Mucosa of descending colon (tissue), 3 donors: ENCODE data around the gene AMZ1. TPM values are rescaled to one million over a fixed set of nuclear protein-coding genes. Genes with fewer than 3 reads are reported as not detected.
"Not testable (repeated sequence)": the region's sequence is repeated elsewhere in the genome, so short reads cannot be mapped to it uniquely, and the experiment has no call there.

Experiments
- ATAC-seq: fragments of 200-7000 bp; cut with Tn5 transposase; one replicate; pipeline ENCODE4 v1.9.1; 2020; ENCODE audit warnings: mild to moderate bottlenecking, moderate library complexity
- DNase-seq, 3 donors: peaks; one replicate each; pipeline ENCODE4 v3.0.0-alpha.2; 2020
- H3K36me3 ChIP-seq: fragments of 200-600 bp; one replicate; pipeline ENCODE4 v1.8.0; 2021; ENCODE audit warnings: low read depth, mild to moderate bottlenecking
- H3K4me1 ChIP-seq: fragments of 200-600 bp; one replicate; pipeline ENCODE4 v1.8.0; 2021; ENCODE audit warnings: low read depth, mild to moderate bottlenecking
- H3K4me3 ChIP-seq: fragments of 200-600 bp; one replicate; pipeline ENCODE4 v1.8.0; 2021; ENCODE audit warnings: mild to moderate bottlenecking
- H3K9me3 ChIP-seq: fragments of 200-600 bp; one replicate; pipeline ENCODE4 v1.8.0; 2021; ENCODE audit warnings: mild to moderate bottlenecking
- intact Hi-C, 2 donors: fragments of 100-400 bp; cut with DNase I in 1 of 2; cut with micrococcal nuclease in 1 of 2; formaldehyde crosslinking; loops; one replicate each; pipeline versions ENCODE4 v1.11.0 to v1.11.1; 2022; cut with DNase I, micrococcal nuclease
- total RNA-seq, 3 donors: library from RNA; stranded (reverse); fragmentation: NEBNext Ultra II Directional in 2 of 3; extraction: Animal tissue kit (Norgen Biotek cat#: 25700) in 2 of 3; gene quantifications; one replicate each; pipeline versions ENCODE4 v1.2.1 to v1.2.4, GENCODE V29; 2021 to 2023
- TF ChIP-seq, protein P1 (sequence below): fragments of 200-600 bp; IDR thresholded peaks from one replicate; pipeline ENCODE4 v1.8.0; 2022; ENCODE audit warnings: antibody characterized with exemption, mild to moderate bottlenecking
- donor health status: DM: no; HTN: no; CAD: no; lungs with moderate emphysema.
- donor health status: DM: no; HTN: no; CAD: no.
- donor health status: DM: no; HTN: yes; CAD: no.

AMZ1 gene
- total RNA-seq, 3 donors from 2014 or later, result 0.61 to 1.3 TPM; not detected in 1

DNA sequence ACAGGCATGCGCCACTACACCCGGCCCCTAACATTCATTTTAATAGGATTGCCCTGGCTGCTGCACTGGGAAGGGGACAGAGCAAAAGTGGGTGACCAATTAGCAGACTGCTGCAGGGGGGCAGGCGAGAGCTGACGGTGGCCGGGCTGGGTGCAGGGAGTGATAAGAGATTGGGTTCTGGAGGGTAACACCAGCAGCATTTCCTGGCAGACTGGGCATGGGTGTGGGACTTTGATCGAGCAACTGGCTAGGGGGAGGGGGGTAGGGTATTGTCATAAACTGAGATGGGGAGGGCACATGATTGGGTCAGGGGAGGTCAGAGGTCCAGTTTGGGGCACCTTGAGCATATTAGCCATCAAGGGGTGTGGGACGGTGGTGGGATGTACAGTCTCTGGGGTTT, 20.2 kb upstream of the AMZ1 start:
- Histone ChIP-seq H3K4me3 (no peak overlapping the region), H3K9me3 (no peaks in the 10 kb centered on the region), H3K4me1 (peaks cover 16% of the 10 kb centered on the region), H3K36me3 (no peaks in the 10 kb centered on the region)
- TF ChIP-seq, protein P1, sequence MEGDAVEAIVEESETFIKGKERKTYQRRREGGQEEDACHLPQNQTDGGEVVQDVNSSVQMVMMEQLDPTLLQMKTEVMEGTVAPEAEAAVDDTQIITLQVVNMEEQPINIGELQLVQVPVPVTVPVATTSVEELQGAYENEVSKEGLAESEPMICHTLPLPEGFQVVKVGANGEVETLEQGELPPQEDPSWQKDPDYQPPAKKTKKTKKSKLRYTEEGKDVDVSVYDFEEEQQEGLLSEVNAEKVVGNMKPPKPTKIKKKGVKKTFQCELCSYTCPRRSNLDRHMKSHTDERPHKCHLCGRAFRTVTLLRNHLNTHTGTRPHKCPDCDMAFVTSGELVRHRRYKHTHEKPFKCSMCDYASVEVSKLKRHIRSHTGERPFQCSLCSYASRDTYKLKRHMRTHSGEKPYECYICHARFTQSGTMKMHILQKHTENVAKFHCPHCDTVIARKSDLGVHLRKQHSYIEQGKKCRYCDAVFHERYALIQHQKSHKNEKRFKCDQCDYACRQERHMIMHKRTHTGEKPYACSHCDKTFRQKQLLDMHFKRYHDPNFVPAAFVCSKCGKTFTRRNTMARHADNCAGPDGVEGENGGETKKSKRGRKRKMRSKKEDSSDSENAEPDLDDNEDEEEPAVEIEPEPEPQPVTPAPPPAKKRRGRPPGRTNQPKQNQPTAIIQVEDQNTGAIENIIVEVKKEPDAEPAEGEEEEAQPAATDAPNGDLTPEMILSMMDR, result no peak
- intact Hi-C loops, result no loop called here
- DNase-seq (no peak), ATAC-seq (no peak)

DNA sequence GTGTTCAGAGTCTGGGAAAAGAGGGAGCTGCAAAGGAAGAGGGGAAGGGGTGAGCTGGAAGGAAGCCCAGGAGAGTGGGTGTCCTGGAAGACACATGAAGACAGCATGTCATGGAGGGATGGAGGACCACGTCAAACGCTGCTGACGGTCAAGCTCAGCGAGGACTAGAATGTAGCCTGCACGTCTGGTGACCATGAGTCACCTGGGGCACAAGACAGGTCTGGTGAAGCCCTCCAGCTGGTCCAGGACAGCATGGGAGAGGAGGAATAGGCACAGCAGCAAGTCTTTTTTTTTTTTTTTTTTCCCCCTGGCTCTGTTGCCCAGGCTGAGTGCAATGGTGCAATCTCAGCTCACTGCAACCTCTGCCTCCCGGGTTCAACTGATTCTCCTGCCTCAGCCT, 19.6 kb upstream of the AMZ1 start:
- no peak for DNase-seq
- H3K36me3 ChIP-seq, result no peaks in the 10 kb centered on the region
- H3K4me1 ChIP-seq, result peaks cover 16% of the 10 kb centered on the region
- intact Hi-C loops, result no loop called here
- TF ChIP-seq, protein P1, result no peak
- H3K4me3 ChIP-seq, result no peak overlapping the region
- no peaks in the 10 kb centered on the region for H3K9me3 ChIP-seq
- ATAC-seq, result no peak

DNA sequence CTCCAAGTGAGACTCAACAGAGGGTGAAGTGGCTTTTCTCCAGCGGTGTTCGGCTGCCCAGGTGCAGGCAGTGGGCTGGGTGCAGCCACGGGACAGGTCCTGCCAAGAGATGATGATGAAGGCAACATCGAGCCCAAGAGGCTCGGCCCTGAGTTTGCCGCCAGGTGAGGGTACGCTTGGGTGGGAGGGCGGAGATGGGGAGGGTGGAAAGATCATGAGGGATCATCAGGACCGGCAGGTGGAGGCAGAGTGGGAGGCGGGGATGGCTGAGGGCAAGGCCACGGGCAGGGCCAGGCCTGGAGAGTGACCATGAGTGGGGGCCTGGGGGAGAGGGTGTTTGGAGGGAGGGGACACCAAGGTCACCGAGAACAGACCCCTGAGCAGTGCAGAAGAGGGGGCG, 17.8 kb upstream of the AMZ1 start:
- ATAC-seq (no peak), DNase-seq (no peak)
- TF ChIP-seq, protein P1, result no peak
- no peak overlapping the region for H3K4me3 ChIP-seq
- H3K36me3 ChIP-seq, result no peaks in the 10 kb centered on the region
- H3K4me1 ChIP-seq, result peaks cover 16% of the 10 kb centered on the region
- intact Hi-C loops, result no loop called here
- no peaks in the 10 kb centered on the region for H3K9me3 ChIP-seq

DNA sequence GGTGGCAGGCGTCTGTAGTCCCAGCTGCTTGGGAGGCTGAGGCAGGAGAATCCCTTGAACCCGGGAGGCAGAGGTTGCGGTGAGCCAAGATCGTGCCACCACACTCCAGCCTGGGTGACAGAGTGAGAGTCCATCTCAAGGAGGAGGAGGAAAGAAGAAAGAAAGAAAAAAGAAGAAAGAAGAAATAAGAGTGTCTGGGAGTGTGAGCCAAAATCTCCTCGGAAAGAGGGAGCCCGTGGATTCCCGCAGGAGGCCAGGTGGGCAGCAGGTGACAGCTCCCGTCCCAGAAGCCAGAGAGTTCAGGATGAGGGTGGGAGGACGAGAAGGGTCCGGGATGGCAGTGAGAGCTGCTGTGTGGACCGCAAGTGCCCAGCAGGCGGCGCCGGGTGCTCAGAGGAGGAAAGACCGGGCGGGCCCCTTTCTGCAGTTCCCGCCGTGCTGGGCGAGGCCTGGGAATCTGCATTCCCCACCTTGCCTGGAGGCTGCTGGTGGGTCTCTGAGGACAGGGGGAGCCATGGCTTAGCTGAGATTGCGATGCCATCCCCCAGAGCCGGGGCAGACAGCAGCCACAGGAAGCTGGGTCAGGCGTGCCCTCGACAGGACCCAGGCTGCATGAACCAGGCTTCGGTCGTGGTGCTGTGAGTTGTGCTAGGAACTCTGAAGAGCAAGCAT, 17.1 kb upstream of the AMZ1 start:
- TF ChIP-seq, protein P1, result peak; percentile 72
- no peaks in the 10 kb centered on the region for H3K9me3 ChIP-seq
- peaks cover 13% of the 10 kb centered on the region for H3K4me1 ChIP-seq
- no peaks in the 10 kb centered on the region for H3K36me3 ChIP-seq
- DNase-seq (peak; percentile 69 to 80 (median 77)), ATAC-seq (peak; percentile 80)
- no peak overlapping the region for H3K4me3 ChIP-seq
- intact Hi-C loops, result no loop called here

DNA sequence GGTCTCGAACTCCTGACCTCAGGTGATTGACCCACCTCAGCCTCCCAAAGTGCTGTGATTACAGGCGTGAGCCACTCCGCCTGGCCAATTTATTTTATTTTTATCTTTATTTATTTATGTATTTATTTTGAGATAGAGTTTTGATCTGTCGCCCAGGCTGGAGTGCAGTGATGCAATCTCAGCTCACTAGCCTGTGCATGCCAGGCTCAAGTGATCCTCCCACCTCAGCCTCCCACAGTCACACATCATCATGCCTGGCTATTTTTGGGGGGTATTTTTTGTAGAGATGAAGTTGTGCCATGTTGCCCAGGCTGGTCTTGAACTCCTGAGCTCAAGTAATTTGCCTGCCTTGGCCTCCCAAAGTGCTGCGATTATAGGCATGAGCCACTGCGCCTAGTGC, 14.8 kb upstream of the AMZ1 start:
- DNase-seq, H3K4me1 ChIP-seq, H3K36me3 ChIP-seq, ATAC-seq, intact Hi-C loops, H3K4me3 ChIP-seq, H3K9me3 ChIP-seq: not testable (repeated sequence)

DNA sequence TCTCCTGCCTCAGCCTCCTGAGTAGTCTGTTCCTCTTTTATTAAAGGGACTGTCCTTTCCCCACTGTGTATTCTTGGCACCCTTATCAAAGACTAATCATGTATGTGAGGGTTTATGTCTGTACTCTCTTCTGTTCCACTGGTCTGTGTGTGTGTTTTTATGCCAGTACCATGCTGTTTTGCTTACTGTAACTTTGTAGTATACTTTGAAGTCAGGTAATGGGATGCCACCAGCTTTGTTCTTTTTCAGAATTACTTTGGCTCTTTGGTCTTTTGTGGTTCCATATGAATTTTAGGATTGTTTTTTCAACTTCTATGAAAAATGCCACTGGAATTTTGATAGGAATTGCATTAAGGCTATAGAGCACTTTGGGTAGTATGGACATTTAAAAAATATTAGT, 14.1 kb upstream of the AMZ1 start:
- intact Hi-C loops, result no loop called here
- H3K9me3 ChIP-seq, result no peaks in the 10 kb centered on the region
- ATAC-seq (no peak), DNase-seq (no peak)
- no peaks in the 10 kb centered on the region for H3K36me3 ChIP-seq
- no peak overlapping the region for H3K4me3 ChIP-seq
- H3K4me1 ChIP-seq, result no peaks in the 10 kb centered on the region
- TF ChIP-seq, protein P1, result no peak
